Measurements from ENCODE around the gene HOMER2.

Gene HOMER2

GRCh38 chr15:82951472-82952157 lies 905 bp downstream of the HOMER2 start:
- Histone ChIP-seq H3K36me3 (no peaks in the 10 kb centered on the region), H3K4me1 (ENCODE audit: control insufficient read depth in 1 of 2, insufficient read depth in 1 of 2, low read depth in 1 of 2, low read length in 1 of 2) (peaks cover 0 to 4% of the 10 kb centered on the region in 2 experiments), H3K27ac (no peak overlapping the region), H3K4me3 (ENCODE audit: low read depth in 1 of 2, low read length in 1 of 2) (no peak overlapping the region), H3K9me3 (no peaks in the 10 kb centered on the region), H3K27me3 (peaks cover 64% of the 10 kb centered on the region)
- no peak for TF ChIP-seq CTCF (IDR thresholded peaks at IDR 0.05)

- no peak for TF ChIP-seq CTCF (IDR thresholded peaks at IDR 0.05)
- no peaks in the 10 kb centered on the region for H3K36me3 ChIP-seq
- H3K9me3 ChIP-seq, result no peaks in the 10 kb centered on the region
- no peak overlapping the region for H3K4me3 ChIP-seq (ENCODE audit: low read depth in 1 of 2, low read length in 1 of 2)
- peaks cover 64% of the 10 kb centered on the region for H3K27me3 ChIP-seq
- H3K4me1 ChIP-seq (ENCODE audit: control insufficient read depth in 1 of 2, insufficient read depth in 1 of 2, low read depth in 1 of 2, low read length in 1 of 2), result peaks cover 0 to 4% of the 10 kb centered on the region in 2 experiments
- H3K27ac ChIP-seq, result no peak overlapping the region
Measured at GRCh38 chr15:82950746-82951370, 1.7 kb downstream of the HOMER2 start.

- Histone ChIP-seq H3K36me3 (no peaks in the 10 kb centered on the region), H3K27me3 (peaks cover 64% of the 10 kb centered on the region), H3K9me3 (no peaks in the 10 kb centered on the region), H3K27ac (no peak overlapping the region), H3K4me3 (ENCODE audit: low read depth in 1 of 2, low read length in 1 of 2) (no peak overlapping the region), H3K4me1 (ENCODE audit: control insufficient read depth in 1 of 2, insufficient read depth in 1 of 2, low read depth in 1 of 2, low read length in 1 of 2) (peaks cover 0 to 4% of the 10 kb centered on the region in 2 experiments)
- TF ChIP-seq CTCF (IDR thresholded peaks at IDR 0.05), result no peak
Measured at GRCh38 chr15:82950295-82950694, 2.2 kb downstream of the HOMER2 start.

GRCh38 chr15:82946155-82946701 lies 6.3 kb downstream of the HOMER2 start:
- peaks cover 28% of the 10 kb centered on the region for H3K27me3 ChIP-seq
- no peak for TF ChIP-seq CTCF (IDR thresholded peaks at IDR 0.05)
- no peaks in the 10 kb centered on the region for H3K9me3 ChIP-seq
- H3K4me3 ChIP-seq (ENCODE audit: low read depth in 1 of 2, low read length in 1 of 2), result no peak overlapping the region
- H3K27ac ChIP-seq, result no peak overlapping the region
- H3K36me3 ChIP-seq, result no peaks in the 10 kb centered on the region
- no peaks in the 10 kb centered on the region for H3K4me1 ChIP-seq (ENCODE audit: control insufficient read depth in 1 of 2, insufficient read depth in 1 of 2, low read depth in 1 of 2, low read length in 1 of 2)

GRCh38 chr15:82945326-82945725 lies 7.2 kb downstream of the HOMER2 start:
- H3K9me3 ChIP-seq, result no peaks in the 10 kb centered on the region
- H3K4me1 ChIP-seq (ENCODE audit: control insufficient read depth in 1 of 2, insufficient read depth in 1 of 2, low read depth in 1 of 2, low read length in 1 of 2), result no peaks in the 10 kb centered on the region
- H3K4me3 ChIP-seq (ENCODE audit: low read depth in 1 of 2, low read length in 1 of 2), result no peak overlapping the region
- peaks cover 19% of the 10 kb centered on the region for H3K27me3 ChIP-seq
- H3K36me3 ChIP-seq, result no peaks in the 10 kb centered on the region
- no peak overlapping the region for H3K27ac ChIP-seq
- TF ChIP-seq CTCF (IDR thresholded peaks at IDR 0.05), result no peak

All from neutrophil (primary cell).